Effector memory CD4-positive, alpha-beta T cell (primary cell): ENCODE results near the gene GALNT18.

Source experiments
- DNase-seq, 3 donors: peaks; one replicate each; pipeline ENCODE4 v3.0.0-alpha.2; 2020
- H3K27ac ChIP-seq: 2 replicates; pipeline ENCODE4 v1.7.0; 2013; ENCODE audit warnings: mild to moderate bottlenecking, low read length, moderate library complexity; ENCODE audit not compliant: insufficient read depth, poor library complexity, severe bottlenecking
- H3K27me3 ChIP-seq: replicated peaks from 2 replicates; pipeline ENCODE4 v1.7.0; 2013; ENCODE audit warnings: mild to moderate bottlenecking, low read length; ENCODE audit not compliant: insufficient read depth, control insufficient read depth, poor library complexity, severe bottlenecking
- H3K36me3 ChIP-seq: 2 replicates; pipeline ENCODE4 v1.7.0; 2013; ENCODE audit warnings: mild to moderate bottlenecking, low read length, moderate library complexity; ENCODE audit not compliant: control insufficient read depth, insufficient read depth
- H3K4me1 ChIP-seq: 2 replicates; pipeline ENCODE4 v1.7.0; 2013; ENCODE audit warnings: low read length, mild to moderate bottlenecking; ENCODE audit not compliant: control insufficient read depth, insufficient read depth, poor library complexity, severe bottlenecking
- H3K4me3 ChIP-seq: 2 replicates; pipeline ENCODE4 v1.7.0; 2013; ENCODE audit warnings: low read length, low read depth, mild to moderate bottlenecking; ENCODE audit not compliant: insufficient read depth, poor library complexity, severe bottlenecking
- H3K9me3 ChIP-seq: 2 replicates; pipeline ENCODE4 v1.7.0; 2013; ENCODE audit warnings: mild to moderate bottlenecking, low read length, moderate library complexity; ENCODE audit not compliant: control insufficient read depth

Gene GALNT18

GRCh38 chr11:11239959-11240358 lies 381.8 kb downstream of the GALNT18 start:
- Histone ChIP-seq H3K36me3 (no peaks in the 10 kb centered on the region), H3K4me1 (peaks cover 21% of the 10 kb centered on the region), H3K27ac (no peak overlapping the region), H3K9me3 (no peaks in the 10 kb centered on the region), H3K4me3 (no peak overlapping the region), H3K27me3 (no peaks in the 10 kb centered on the region)
- DNase-seq = no peak

GRCh38 chr11:11237070-11237832 lies 384.6 kb downstream of the GALNT18 start:
- no peak for DNase-seq
- Histone ChIP-seq H3K9me3 (no peaks in the 10 kb centered on the region), H3K4me1 (no peaks in the 10 kb centered on the region), H3K27me3 (no peaks in the 10 kb centered on the region), H3K4me3 (no peak overlapping the region), H3K27ac (no peak overlapping the region), H3K36me3 (no peaks in the 10 kb centered on the region)

DNA sequence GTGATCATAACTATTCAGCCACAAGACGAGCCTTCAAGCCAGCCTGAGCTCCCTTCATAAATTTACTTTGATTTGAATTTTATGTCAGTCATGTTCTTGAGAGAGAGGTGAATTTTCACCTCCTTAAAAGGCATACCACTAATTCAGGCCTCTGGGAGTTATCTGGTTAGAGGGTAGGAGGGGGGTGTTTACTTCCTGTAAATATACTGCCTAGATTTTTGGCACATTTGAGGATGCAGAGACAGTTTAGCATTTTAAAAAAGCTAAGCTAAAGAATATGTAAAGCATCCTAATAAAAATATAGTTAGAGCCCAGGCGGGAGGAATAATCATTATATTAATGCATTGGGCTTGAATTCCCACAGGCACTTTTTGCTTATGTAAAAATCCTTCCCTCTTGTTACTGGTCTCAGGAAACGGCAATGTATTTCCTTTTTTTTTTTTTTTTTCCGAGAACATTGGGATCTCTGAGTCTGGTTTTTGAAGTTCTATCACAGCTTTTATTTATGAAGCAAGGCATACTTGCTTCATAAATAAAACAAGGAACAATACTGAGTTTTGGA lies 385.2 kb downstream of the GALNT18 start:
- H3K27me3 ChIP-seq = no peaks in the 10 kb centered on the region
- no peaks in the 10 kb centered on the region for H3K4me1 ChIP-seq
- H3K9me3 ChIP-seq = no peaks in the 10 kb centered on the region
- DNase-seq = no peak
- no peaks in the 10 kb centered on the region for H3K36me3 ChIP-seq
- H3K4me3 ChIP-seq = no peak overlapping the region
- no peak overlapping the region for H3K27ac ChIP-seq

DNA sequence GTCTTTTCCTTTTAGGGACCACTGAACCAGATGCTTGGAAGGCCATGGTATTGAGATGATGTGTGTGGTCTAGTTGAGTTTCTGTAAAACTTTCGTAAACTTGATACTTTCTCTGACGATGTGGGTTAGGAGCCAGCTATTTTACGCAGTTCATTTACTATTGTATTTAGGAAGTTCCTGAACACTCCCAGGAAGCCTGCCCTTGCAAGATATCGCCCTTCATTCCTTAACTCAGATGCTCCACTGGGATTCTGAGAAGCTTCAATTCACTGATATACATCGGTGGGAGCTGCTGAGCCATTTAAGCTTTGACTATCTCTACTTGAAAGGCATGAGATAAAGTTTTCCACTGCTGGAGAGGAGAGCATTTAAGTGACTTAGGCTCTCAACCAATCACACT lies 390.0 kb downstream of the GALNT18 start:
- Histone ChIP-seq H3K4me1 (no peaks in the 10 kb centered on the region), H3K27me3 (no peaks in the 10 kb centered on the region), H3K36me3 (no peaks in the 10 kb centered on the region), H3K9me3 (no peaks in the 10 kb centered on the region), H3K4me3 (no peak overlapping the region), H3K27ac (no peak overlapping the region)
- DNase-seq = no peak

DNA sequence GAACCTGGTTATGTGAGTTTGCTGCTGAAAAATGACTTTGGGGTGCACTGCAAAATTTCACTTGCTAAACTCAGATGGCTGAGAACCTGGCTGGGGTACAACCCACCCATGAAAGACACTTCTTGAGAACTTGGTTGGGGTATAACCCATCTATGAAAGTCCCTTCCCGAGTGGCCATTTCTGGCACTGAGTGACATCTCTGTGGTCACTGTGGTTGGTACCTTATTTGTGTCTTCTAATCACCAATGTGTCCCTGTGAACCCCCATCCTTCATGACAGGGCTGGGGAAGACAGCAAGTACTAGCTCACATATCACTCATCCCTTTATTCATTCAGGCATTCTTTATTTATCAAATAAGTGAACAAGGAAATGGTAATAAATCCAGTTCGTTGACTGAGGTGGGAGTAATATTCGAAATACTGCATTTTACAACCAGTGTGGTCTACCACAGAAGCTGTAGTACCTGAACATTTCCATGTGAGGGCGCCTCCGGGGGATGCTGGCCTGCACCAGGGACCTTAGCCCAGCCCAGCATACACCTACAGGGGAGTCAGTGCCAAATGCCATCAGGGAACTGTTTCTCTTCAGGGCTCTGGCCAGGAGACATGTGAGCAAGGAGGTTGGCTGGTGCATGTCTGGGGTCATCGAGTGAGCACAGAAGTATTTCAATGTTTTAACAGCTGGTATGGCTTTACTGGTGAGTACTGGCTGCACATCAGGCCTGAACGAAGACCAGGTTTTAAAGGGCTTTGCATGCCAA lies 390.8 kb downstream of the GALNT18 start:
- no peak for DNase-seq
- Histone ChIP-seq H3K9me3 (no peaks in the 10 kb centered on the region), H3K27me3 (no peaks in the 10 kb centered on the region), H3K4me1 (no peaks in the 10 kb centered on the region), H3K4me3 (no peak overlapping the region), H3K27ac (no peak overlapping the region), H3K36me3 (no peaks in the 10 kb centered on the region)

- Histone ChIP-seq H3K27ac (no peak overlapping the region), H3K27me3 (no peaks in the 10 kb centered on the region), H3K4me1 (no peaks in the 10 kb centered on the region), H3K4me3 (no peak overlapping the region), H3K9me3 (no peaks in the 10 kb centered on the region), H3K36me3 (no peaks in the 10 kb centered on the region)
- no peak for DNase-seq
Observed at GRCh38 chr11:11230087-11230486, 391.7 kb downstream of the GALNT18 start.

- no peak for DNase-seq
- no peak overlapping the region for H3K27ac ChIP-seq
Observed at GRCh38 chr11:11229647-11230046, 392.2 kb downstream of the GALNT18 start.

GRCh38 chr11:11227296-11228085 lies 394.3 kb downstream of the GALNT18 start:
- no peaks in the 10 kb centered on the region for H3K36me3 ChIP-seq
- no peak overlapping the region for H3K27ac ChIP-seq
- no peaks in the 10 kb centered on the region for H3K9me3 ChIP-seq
- no peak for DNase-seq
- no peaks in the 10 kb centered on the region for H3K27me3 ChIP-seq
- H3K4me1 ChIP-seq = no peaks in the 10 kb centered on the region
- no peak overlapping the region for H3K4me3 ChIP-seq

More at GRCh38 chr11:11229647-11230046, 392.2 kb downstream of the GALNT18 start:
- no peaks in the 10 kb centered on the region for H3K36me3 ChIP-seq
- H3K27me3 ChIP-seq = no peaks in the 10 kb centered on the region
- no peak overlapping the region for H3K4me3 ChIP-seq
- H3K9me3 ChIP-seq = no peaks in the 10 kb centered on the region
- H3K4me1 ChIP-seq = no peaks in the 10 kb centered on the region
